NCI-H2196 treated with DMSO at 0.1 percent for 48 hours (cell line): Measurements from ENCODE around the gene RGL3.
A peak's percentile ranks its signal among the peaks of the same experiment; 100 is the strongest.
"Not testable (repeated sequence)": the region's sequence is repeated elsewhere in the genome, so short reads cannot be mapped to it uniquely, and the experiment has no call there.

Source experiments
- DNase-seq: peaks from one replicate; lab custom pipeline; 2025; ENCODE audit not compliant: unreplicated experiment; lab: John Stamatoyannopoulos, UW

Gene RGL3

GRCh38 chr19:11450570-11451326, 31.6 kb upstream of the RGL3 start:
- no peak for DNase-seq

- DNase-seq, result no peak
Observed at GRCh38 chr19:11448923-11449554, 29.9 kb upstream of the RGL3 start.

GRCh38 chr19:11448410-11448809, 29.3 kb upstream of the RGL3 start:
- no peak for DNase-seq

- no peak for DNase-seq
Observed at GRCh38 chr19:11447347-11448262, 28.5 kb upstream of the RGL3 start.

- DNase-seq, result no peak
Observed at GRCh38 chr19:11446652-11447301, 27.7 kb upstream of the RGL3 start.

DNA sequence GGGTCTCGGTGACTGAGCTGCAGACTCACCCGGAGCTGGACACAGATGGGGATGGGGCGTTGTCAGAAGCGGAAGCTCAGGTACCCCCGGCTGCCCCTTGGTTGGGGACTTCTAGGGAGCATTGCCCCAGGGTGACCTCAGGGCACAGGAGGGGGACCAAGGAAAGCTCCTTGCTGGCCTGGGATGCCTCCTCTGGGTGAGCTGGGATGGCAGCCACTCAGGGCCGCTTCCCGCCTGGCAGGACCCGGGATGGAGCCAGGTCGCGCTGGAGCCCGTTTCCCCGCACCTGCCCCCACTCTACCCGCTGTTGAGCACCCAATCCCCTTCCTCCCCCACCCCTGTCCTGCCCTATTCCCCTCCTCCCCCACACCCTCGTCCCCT, 27.1 kb upstream of the RGL3 start:
- DNase-seq, result no peak

DNA sequence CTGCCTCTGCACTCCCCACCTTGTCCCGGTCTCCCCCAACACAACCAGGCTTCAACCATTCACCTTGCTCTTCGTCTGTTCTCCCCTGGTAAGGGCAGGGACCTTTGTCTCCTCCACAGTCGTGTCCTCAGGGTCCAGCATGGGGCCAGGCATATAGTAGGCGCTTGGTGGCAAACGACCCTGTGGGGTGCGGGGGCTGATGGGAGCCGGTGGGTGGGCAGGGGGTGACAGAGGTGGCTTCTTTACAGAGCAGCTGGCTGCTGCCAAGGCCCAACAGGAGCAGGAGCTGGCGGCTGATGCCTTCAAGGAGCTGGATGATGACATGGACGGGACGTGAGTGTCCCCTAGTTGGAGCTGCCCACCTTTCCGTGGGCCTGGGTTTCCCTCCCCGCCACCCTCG, 26.0 kb upstream of the RGL3 start:
- no peak for DNase-seq

DNA sequence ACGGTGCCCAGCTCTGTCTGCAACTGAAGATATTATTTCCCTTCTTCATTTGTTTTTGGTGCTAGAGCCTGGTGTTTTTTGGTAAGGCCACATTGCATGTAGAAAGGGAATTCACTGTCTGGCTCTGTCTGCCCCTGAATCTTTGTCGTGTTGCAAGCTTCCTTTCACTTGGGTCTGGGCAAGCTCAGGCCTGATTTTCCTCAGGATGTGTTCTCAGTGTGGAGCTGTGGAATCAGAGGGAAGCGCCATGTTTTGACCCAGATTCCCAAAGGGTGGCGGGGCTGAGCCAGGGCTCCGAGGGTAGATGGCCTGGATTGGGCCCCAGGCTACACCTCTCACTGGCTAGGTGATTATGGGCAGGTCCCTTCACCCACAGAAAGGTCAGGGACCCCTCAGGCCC, 24.9 kb upstream of the RGL3 start:
- DNase-seq, result no peak

DNA sequence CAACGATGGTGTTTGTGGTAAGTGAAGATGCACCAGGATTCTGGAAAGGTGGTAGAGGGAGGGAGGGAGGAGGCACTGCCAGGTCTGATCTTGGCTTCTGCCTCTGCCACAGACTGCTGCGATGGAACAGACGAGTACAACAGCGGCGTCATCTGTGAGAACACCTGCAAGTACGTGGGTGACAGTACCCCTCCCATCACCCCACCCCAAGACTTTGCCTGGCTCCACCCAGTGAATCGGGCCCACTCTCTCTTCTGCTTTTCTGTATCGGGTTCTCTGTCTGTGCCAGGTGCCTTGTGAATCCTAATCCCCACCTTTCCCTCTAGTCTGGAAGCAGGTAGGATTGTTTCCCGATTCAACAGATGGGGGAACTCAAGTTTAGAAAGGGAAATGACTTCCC, 18.8 kb upstream of the RGL3 start:
- no peak for DNase-seq

DNA sequence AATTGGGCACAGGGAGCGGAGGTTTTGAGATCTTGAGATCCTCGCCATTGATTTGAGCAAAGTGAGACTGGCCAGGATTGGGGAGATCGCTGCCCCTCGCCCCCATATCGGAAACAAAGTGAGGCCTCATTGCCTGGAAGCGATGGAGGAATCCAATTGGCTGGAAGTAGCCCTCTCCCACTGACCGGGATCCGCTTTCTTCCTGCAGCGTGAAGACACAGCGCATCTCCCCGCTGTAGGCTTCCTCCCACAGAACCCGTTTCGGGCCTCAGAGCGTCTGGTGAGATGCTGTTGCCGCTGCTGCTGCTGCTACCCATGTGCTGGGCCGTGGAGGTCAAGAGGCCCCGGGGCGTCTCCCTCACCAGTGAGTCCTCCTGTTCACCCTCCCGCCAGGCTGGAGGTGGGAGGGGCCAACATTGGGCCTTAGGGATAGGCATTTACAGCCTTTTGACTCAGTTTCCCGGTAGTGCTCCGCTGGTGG, 16.8 kb upstream of the RGL3 start:
- no peak for DNase-seq

DNA sequence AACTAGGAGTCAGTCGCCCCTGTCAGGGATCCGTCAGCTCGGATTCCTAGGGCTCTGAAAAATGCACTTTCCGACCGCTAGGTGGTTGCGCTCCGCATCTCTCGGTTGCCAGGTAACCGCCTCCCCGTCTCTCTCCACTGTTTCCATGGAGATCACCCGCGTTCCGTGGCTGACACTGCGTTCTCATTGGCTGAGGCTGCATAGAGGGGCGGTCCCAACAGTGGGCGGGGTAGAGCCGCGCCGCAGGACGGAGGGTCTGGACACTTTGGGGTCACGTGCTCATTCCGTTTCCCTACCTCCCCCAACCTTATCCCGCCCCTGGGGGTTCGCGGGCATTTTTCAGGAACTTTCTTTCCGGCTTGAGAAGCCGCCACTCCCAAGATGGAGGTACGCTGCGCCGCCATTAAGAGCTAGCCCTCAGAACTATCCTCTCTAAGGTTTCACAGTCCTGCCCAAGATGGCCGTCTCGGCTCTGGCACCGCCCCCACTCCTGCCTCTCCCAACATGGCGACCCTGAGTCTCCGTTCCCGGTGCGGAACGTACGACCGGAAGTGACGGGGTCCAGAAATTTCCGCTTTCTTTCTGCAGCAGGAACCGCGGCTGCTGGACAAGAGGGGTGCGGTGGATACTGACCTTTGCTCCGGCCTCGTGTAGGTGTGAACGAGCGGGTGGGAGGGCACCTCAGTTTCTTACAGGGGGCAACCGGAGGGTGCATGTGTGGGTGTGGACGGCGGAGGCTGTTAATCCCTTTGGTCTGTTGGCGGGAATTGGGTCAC, 16.1 kb upstream of the RGL3 start, which contains the start of the genes ODAD3 and PRKCSH:
Gene ODAD3 (minus strand): TSS at position 65 of the 776 bp plus-strand sequence. CDS start 105 bp downstream, outside the sequence.
Gene PRKCSH (plus strand): TSS at position 579 of the 776 bp plus-strand sequence. CDS start 483 bp downstream, outside the sequence.
- peak; percentile 100 for DNase-seq

DNA sequence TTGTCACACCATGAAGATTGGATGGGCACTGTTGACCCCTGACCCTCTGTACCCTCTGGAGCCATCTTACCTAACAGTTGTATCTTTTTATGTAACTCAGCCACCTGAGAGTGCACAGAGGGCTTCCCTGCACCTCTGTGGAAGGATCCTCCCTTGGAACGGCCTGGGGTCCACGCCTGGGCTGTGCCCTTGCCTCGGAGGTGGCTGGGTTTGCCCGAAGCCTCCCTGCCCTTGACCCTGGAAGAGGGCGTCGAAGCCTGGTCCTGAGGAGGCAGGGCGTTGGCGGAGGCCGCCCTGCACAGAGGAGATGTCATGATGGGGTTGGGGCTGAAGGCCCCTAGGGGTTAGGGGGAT, 15.6 kb upstream of the RGL3 start:
- no peak for DNase-seq

DNA sequence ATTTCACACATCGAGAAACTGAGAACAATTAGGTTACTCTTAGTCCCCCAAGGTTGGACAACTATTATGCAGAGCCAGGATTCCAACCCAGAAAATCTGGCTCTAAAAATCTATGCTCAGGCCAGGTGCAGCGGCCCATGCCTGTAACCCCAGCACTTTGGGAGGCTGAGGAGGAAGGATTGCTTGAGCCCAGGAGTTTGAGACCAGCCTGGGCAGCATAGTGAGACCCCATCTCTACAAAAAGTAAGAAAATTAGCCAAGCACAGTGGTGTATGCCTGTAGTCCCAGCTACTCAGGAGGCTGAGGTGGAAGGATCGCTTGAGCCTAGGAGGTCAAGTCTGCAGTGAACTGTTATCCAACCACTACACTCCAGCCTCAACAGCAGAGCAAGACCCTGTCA, 14.4 kb upstream of the RGL3 start:
- DNase-seq, result not testable (repeated sequence)

DNA sequence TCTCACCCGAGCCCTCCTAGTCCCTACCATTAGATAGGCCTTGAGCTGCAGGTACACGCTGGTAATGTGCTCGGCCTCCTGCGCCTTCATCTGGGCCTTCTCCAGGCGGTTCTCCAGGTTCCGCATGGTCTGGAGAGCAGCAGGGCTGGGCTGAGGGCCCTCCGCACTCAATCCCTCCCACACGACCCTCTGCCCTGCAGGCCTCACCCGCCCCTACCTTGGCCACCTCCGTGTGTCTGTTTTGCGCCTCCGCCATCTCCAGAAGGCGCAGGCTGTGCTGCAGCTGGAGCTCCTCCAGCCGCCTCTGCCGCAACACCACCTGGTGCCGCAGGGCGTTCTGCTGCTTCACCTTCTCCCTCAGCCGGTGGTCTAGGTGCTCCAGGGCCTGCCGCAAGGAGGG, 7.5 kb upstream of the RGL3 start:
- no peak for DNase-seq

GRCh38 chr19:11425719-11426457, 6.8 kb upstream of the RGL3 start:
- DNase-seq, result no peak

- DNase-seq, result no peak
Observed at GRCh38 chr19:11423791-11424181, 4.7 kb upstream of the RGL3 start.

- DNase-seq, result no peak
Observed at GRCh38 chr19:11423164-11423790, 4.2 kb upstream of the RGL3 start.

GRCh38 chr19:11422163-11423065, 3.3 kb upstream of the RGL3 start:
- DNase-seq, result no peak
